ENCODE results near the gene TNS2.

TNS2 gene

DNA sequence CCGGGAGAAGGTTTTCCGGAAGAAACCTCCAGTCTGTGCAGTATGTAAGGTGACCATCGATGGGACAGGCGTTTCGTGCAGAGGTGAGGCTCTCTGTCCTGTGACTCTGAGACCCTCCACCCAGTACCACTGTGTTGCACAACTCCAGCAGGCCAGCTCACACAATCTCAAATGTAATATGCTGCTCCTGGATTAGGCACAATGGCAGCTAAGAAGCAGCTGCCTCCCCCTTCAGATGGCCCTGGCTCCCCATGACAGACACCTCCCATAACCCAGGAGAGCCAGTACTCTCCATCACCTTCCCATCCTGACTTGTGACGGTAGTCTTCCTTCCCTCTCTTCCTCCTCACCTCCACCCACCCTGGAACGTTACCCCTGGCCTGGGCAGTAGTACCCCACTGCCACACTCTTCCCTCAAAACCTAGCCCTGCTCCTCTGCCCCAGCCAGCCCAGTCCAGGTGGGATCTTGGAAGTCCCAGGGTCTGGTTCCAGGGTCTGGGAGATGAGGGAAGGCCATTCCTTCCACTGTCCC, 2.1 kb downstream of the TNS2 start:
- Histone ChIP-seq H3K27ac (ENCODE audit: low read depth, low read length) (no peak overlapping the region), H3K9ac (ENCODE audit: low read depth, low read length) (no peak overlapping the region), H3K4me1 (ENCODE audit: insufficient read depth, low read length) (peaks cover 39% of the 10 kb centered on the region), H3K36me3 (ENCODE audit: insufficient read depth, low read length) (peaks cover 4% of the 10 kb centered on the region; the same call in 1 of the 2 replicates), H3K9me3 (ENCODE audit: insufficient read depth, low read depth, low read length) (no peaks in the 10 kb centered on the region), H3K4me3 (ENCODE audit: low read length) (no peak overlapping the region), H3K27me3 (ENCODE audit: insufficient read depth, low read length) (peaks cover under 1% of the 10 kb centered on the region; the same call in 1 of the 2 replicates)
- 92% methylated on average over 7 of the region's 7 CpGs for WGBS

DNA sequence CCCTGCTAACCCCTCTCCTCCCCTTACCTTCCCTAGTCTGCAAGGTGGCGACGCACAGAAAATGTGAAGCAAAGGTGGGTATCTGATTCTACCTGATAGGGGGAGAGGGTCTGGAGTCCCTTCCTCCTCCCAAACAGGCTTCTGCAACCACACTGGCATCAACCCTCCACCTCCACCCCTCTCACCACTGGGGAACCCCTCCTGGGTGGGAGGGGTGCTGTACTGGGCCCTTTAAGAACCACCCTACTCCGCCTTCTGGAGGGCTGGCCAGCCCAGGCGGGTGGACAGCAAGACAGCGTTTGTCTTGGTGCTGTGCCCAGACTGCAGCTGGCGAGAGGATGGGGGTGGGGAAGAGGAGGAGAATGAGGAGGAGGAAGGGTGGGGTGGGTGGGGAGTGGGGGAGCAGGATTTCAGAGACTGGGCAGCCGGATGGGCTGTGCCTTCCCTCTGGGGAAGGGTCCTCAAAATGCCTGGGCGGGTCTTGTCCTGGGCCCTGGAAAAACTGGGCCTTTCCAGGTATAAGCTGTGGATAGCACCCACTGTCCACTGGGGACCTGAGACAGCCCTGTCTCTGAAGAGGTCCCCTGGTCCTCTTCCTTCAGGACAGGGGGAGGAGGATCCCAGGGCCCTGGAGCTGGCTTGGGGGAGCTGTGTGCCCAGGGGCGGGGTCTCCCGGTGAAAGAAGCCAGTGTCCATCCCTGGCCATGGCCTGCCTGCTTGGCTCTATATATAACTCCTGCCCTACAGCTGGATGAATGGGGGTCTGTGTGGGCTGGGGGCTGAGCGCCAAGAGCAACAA, 2.8 kb downstream of the TNS2 start:
- H3K4me3 ChIP-seq (ENCODE audit: low read length) = no peak overlapping the region
- H3K9me3 ChIP-seq (ENCODE audit: insufficient read depth, low read depth, low read length) = no peaks in the 10 kb centered on the region
- H3K27ac ChIP-seq (ENCODE audit: low read depth, low read length) = no peak overlapping the region
- H3K27me3 ChIP-seq (ENCODE audit: insufficient read depth, low read length) = peaks cover 3% of the 10 kb centered on the region
- peaks cover 4% of the 10 kb centered on the region; the same call in 1 of the 2 replicates for H3K36me3 ChIP-seq (ENCODE audit: insufficient read depth, low read length)
- H3K9ac ChIP-seq (ENCODE audit: low read depth, low read length) = no peak overlapping the region
- 90% methylated on average over 9 of the region's 11 CpGs for WGBS
- H3K4me1 ChIP-seq (ENCODE audit: insufficient read depth, low read length) = peaks cover 38% of the 10 kb centered on the region

DNA sequence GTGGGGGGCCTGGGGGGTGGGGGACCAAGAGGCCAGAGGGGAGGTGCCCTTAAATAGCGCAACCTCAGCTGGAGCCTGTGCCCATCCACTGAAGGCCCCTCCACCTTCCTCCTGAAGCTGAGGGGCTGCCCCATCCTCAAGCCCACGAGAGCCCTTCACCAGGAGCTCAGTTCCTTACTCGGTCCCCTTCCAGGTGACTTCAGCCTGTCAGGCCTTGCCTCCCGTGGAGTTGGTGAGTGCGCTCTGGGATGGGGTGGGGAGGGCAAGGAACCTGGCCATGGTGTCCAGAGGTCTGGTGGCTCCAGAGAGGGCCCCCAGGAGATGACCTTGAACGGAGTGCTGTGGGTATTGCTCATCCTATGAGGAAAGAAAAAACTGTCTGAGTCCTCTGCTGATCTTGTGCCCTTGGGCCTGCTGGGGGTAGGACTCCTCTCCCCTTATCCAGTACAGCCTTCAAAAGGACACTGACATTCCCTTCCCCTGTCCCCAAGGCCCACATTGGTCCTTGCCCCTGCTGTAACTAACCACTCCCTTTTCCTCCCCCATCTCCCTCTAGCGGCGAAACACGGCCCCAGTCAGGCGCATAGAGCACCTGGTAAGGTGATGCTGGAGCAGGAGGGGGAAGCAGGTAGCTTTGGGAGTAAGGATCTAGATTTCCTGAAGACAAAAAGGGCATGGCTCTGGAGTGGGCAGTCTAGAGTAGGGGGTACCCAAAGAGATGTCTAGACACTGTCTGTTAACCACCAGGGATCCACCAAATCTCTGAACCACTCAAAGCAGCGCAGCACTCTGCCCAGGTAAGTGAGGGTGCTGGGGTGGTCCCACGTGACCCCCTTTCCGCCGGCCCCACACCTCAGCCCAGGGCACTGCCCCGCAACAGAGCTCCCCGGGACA, 3.6 kb downstream of the TNS2 start:
- peak overlapping the region; percentile 83 for H3K4me3 ChIP-seq (ENCODE audit: low read length)
- peaks cover 3% of the 10 kb centered on the region for H3K27me3 ChIP-seq (ENCODE audit: insufficient read depth, low read length)
- peak overlapping the region; percentile 67; the same call in 1 of the 2 replicates for H3K9ac ChIP-seq (ENCODE audit: low read depth, low read length)
- 35% methylated on average over 16 of the region's 16 CpGs for WGBS
- peaks cover 4% of the 10 kb centered on the region; the same call in 1 of the 2 replicates for H3K36me3 ChIP-seq (ENCODE audit: insufficient read depth, low read length)
- peak overlapping the region; percentile 92; the same call in 1 of the 2 replicates for H3K27ac ChIP-seq (ENCODE audit: low read depth, low read length)
- H3K9me3 ChIP-seq (ENCODE audit: insufficient read depth, low read depth, low read length) = no peaks in the 10 kb centered on the region
- peaks cover 30% of the 10 kb centered on the region for H3K4me1 ChIP-seq (ENCODE audit: insufficient read depth, low read length)

DNA sequence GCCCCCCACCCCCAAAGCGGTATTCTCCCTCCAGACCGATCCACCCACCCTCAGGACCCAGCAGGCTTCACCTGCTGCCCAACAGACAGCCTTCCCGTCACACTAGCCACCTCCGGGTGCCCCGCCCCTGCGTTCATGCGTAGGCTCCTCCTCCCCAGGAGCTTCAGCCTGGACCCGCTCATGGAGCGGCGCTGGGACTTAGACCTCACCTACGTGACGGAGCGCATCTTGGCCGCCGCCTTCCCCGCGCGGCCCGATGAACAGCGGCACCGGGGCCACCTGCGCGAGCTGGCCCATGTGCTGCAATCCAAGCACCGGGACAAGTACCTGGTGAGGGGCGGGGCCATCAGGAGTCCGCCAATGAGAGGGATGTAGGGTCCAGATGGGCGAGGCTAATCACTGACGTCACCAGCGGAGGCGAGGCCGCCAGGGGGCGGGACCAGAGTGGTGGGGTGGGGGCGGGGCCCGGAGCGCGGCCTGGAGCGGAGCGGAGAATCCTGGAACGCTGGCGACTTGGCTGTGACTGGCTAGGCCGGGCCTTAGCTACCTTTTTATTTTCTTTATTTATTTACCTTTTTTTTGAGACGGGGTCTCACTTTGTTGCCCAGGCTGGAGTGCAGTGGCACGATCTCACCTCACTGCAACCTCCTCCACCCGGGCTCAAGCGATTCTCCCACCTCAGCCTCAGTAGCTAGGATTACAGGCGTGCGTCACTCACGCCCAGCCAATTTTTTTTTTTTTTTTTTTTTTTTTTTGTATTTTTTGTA, 4.4 kb downstream of the TNS2 start:
- H3K9ac ChIP-seq (ENCODE audit: low read depth, low read length) = peak overlapping the region; percentile 67
- H3K36me3 ChIP-seq (ENCODE audit: insufficient read depth, low read length) = peaks cover 4% of the 10 kb centered on the region; the same call in 1 of the 2 replicates
- peak overlapping the region; percentile 83 for H3K4me3 ChIP-seq (ENCODE audit: low read length)
- peaks cover 3% of the 10 kb centered on the region for H3K27me3 ChIP-seq (ENCODE audit: insufficient read depth, low read length)
- WGBS = 7% methylated on average over 47 of the region's 48 CpGs
- H3K9me3 ChIP-seq (ENCODE audit: insufficient read depth, low read depth, low read length) = no peaks in the 10 kb centered on the region
- H3K4me1 ChIP-seq (ENCODE audit: insufficient read depth, low read length) = peaks cover 21% of the 10 kb centered on the region
- H3K27ac ChIP-seq (ENCODE audit: low read depth, low read length) = peak overlapping the region; percentile 92

DNA sequence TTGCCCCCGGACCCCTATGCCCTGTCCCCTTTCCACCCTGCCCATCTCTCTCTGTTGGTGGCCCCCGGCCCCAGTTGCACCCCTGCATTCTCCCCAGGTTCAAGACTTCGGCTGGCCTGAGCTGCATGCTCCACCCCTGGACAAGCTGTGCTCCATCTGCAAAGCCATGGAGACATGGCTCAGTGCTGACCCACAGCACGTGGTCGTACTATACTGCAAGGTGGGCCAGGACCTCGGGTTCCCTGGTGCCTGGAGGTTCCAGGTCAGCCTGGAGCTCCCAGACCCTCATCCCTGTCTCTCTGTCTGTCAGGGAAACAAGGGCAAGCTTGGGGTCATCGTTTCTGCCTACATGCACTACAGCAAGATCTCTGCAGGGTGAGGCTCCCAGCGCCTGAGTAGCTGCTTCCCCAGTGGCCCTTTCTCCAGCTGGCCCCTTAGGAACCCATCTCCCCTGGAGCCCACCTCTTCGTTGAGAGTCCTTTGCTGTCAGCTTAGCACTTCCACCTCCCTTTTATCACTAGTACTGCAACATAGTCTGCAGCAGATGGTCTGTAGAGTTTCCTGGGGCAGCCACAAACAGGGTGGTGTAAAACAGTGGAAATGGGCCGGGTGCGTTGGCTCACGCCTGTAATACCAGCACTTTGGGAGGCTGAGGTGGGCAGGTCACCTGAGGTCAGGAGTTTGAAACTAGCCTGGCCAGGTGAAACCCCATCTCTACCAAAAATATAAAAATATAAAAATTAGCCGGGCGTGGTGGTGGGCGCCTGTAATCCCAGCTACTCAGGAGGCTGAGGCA, 5.8 kb downstream of the TNS2 start:
- WGBS = 92% methylated on average over 15 of the region's 15 CpGs
- peaks cover 9% of the 10 kb centered on the region for H3K4me1 ChIP-seq (ENCODE audit: insufficient read depth, low read length)
- no peak overlapping the region for H3K27ac ChIP-seq (ENCODE audit: low read depth, low read length)

DNA sequence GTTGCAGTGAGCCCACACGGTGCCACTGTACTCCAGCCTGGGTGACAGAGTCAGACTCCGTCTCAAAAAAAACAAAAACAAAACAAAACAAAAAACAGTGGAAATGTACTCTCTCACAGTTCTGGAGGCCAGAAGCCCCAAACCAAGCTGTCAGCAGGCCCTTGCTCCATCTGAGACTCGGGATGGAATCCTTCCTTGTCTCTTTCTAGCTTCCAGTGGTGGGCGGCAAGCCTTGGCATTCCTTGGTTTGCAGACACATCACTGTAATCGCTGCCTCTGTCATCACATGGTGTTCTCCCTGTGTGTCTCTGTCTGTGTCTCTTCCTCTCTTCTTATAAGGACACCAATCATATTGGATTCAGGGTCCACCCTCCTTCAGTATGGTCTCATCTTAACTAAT, 6.4 kb downstream of the TNS2 start:
- WGBS = 84% methylated on average over 5 of the region's 5 CpGs
- no peak overlapping the region for H3K4me3 ChIP-seq (ENCODE audit: low read length)

More for the DNA sequence above, 5.8 kb downstream of the TNS2 start:
- Histone ChIP-seq H3K36me3 (ENCODE audit: insufficient read depth, low read length) (peaks cover 4% of the 10 kb centered on the region; the same call in 1 of the 2 replicates), H3K9ac (ENCODE audit: low read depth, low read length) (no peak overlapping the region), H3K27me3 (ENCODE audit: insufficient read depth, low read length) (peaks cover 3% of the 10 kb centered on the region), H3K9me3 (ENCODE audit: insufficient read depth, low read depth, low read length) (no peaks in the 10 kb centered on the region), H3K4me3 (ENCODE audit: low read length) (no peak overlapping the region)

GRCh38 chr12:53056901-53057300, 7.0 kb downstream of the TNS2 start:
- 93% methylated on average over 7 of the region's 7 CpGs for WGBS
- H3K27me3 ChIP-seq (ENCODE audit: insufficient read depth, low read length) = peaks cover 3% of the 10 kb centered on the region
- no peak overlapping the region for H3K27ac ChIP-seq (ENCODE audit: low read depth, low read length)
- H3K9me3 ChIP-seq (ENCODE audit: insufficient read depth, low read depth, low read length) = no peaks in the 10 kb centered on the region
- no peak overlapping the region for H3K4me3 ChIP-seq (ENCODE audit: low read length)
- no peak overlapping the region for H3K9ac ChIP-seq (ENCODE audit: low read depth, low read length)
- peaks cover under 1% of the 10 kb centered on the region; the same call in 1 of the 2 replicates for H3K36me3 ChIP-seq (ENCODE audit: insufficient read depth, low read length)
- peaks cover 3% of the 10 kb centered on the region for H3K4me1 ChIP-seq (ENCODE audit: insufficient read depth, low read length)

More for the DNA sequence above, 6.4 kb downstream of the TNS2 start:
- H3K4me1 ChIP-seq (ENCODE audit: insufficient read depth, low read length) = peaks cover 3% of the 10 kb centered on the region
- H3K9ac ChIP-seq (ENCODE audit: low read depth, low read length) = no peak overlapping the region
- peaks cover 4% of the 10 kb centered on the region; the same call in 1 of the 2 replicates for H3K36me3 ChIP-seq (ENCODE audit: insufficient read depth, low read length)
- no peak overlapping the region for H3K27ac ChIP-seq (ENCODE audit: low read depth, low read length)
- H3K27me3 ChIP-seq (ENCODE audit: insufficient read depth, low read length) = peaks cover 3% of the 10 kb centered on the region
- H3K9me3 ChIP-seq (ENCODE audit: insufficient read depth, low read depth, low read length) = no peaks in the 10 kb centered on the region

DNA sequence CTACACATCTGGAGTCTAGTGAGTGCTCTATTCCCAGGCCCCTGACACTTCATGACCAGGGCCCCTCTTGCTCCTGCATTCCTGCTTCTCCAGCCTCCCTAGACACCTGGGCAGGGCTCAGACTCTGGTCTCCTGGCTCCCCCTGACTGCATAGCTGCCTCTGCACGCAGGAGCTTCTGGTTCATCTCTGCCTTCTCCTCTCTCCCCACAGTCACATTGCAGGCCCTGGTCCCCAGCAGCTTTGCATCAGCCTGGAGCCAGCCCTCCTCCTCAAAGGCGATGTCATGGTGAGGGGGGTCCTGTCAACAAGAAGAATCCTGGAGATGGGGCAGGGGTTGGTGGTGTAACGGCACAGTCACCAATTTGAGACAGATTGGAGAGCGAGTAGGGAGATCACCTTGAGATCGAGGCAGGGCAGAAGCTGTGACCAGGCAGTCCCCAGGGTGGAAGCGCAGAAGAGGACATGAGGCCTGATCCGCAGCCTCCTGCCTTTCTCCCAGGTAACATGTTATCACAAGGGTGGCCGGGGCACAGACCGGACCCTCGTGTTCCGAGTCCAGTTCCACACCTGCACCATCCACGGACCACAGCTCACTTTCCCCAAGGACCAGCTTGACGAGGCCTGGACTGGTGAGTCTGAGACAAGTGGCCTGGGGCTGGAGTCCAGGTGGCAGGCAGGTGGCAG, 8.1 kb downstream of the TNS2 start:
- Histone ChIP-seq H3K9ac (ENCODE audit: low read depth, low read length) (no peak overlapping the region), H3K27ac (ENCODE audit: low read depth, low read length) (no peak overlapping the region), H3K4me3 (ENCODE audit: low read length) (no peak overlapping the region), H3K9me3 (ENCODE audit: insufficient read depth, low read depth, low read length) (no peaks in the 10 kb centered on the region), H3K4me1 (ENCODE audit: insufficient read depth, low read length) (peaks cover 3% of the 10 kb centered on the region), H3K27me3 (ENCODE audit: insufficient read depth, low read length) (peaks cover 3% of the 10 kb centered on the region), H3K36me3 (ENCODE audit: insufficient read depth, low read length) (no peaks in the 10 kb centered on the region)
- WGBS = 93% methylated on average over 13 of the region's 13 CpGs

DNA sequence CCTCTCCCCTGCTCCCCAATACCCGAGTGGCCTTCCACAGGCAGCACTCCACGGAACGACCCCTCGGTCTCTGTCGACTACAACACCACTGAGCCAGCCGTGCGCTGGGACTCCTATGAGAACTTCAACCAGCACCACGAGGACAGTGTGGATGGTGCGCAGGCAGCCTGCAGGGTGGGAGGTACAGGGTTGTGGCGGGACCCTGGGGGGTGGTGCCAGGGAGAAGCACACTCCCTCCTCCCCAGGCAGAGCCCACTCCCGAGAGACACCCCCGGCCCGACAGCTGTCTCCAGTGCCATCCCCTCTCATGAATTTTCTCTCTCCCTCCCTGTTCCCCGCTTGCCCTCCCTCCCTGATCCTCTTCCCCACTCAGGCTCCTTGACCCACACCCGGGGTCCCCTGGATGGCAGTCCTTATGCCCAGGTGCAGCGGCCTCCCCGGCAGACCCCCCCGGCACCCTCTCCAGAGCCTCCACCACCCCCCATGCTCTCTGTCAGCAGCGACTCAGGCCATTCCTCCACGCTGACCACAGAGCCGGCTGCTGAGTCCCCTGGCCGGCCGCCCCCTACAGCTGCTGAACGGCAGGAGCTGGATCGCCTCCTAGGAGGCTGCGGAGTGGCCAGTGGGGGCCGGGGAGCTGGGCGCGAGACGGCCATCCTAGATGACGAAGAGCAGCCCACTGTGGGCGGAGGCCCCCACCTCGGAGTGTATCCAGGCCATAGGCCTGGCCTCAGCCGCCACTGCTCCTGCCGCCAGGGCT, 9.0 kb downstream of the TNS2 start:
- Histone ChIP-seq H3K27me3 (ENCODE audit: insufficient read depth, low read length) (peaks cover 3% of the 10 kb centered on the region), H3K4me3 (ENCODE audit: low read length) (no peak overlapping the region), H3K4me1 (ENCODE audit: insufficient read depth, low read length) (no peaks in the 10 kb centered on the region), H3K27ac (ENCODE audit: low read depth, low read length) (no peak overlapping the region), H3K9ac (ENCODE audit: low read depth, low read length) (no peak overlapping the region), H3K36me3 (ENCODE audit: insufficient read depth, low read length) (no peaks in the 10 kb centered on the region), H3K9me3 (ENCODE audit: insufficient read depth, low read depth, low read length) (no peaks in the 10 kb centered on the region)
- 89% methylated on average over 35 of the region's 35 CpGs for WGBS
